HEK293 (cell line): ENCODE data around the gene NRTN.

Experiments
- BCL11B ChIP-seq: fragments of 450-650 bp; formaldehyde crosslinking; IDR thresholded peaks from 2 replicates; pipeline ENCODE4 v1.5.1; 2016; ENCODE audit warnings: low read depth, missing biosample characterization, missing genetic modification characterization
- EGR2 ChIP-seq: fragments of 450-650 bp; formaldehyde crosslinking; IDR thresholded peaks from 2 replicates; pipeline ENCODE4 v1.5.1; 2016; ENCODE audit warnings: low read depth, missing biosample characterization, missing genetic modification characterization
- HIC1 ChIP-seq: fragments of 450-650 bp; formaldehyde crosslinking; IDR thresholded peaks from 2 replicates; pipeline ENCODE4 v1.5.1; 2016; ENCODE audit warnings: missing biosample characterization, missing genetic modification characterization
- HOXD13 ChIP-seq: sonication (generic); formaldehyde crosslinking; IDR thresholded peaks from 2 replicates; pipeline ENCODE4 v1.8.0; 2022; ENCODE audit warnings: missing genetic modification reagents, borderline replicate concordance
- KLF1 ChIP-seq: fragments of 450-650 bp; formaldehyde crosslinking; IDR thresholded peaks from 2 replicates; pipeline ENCODE4 v1.5.1; 2016; ENCODE audit warnings: missing biosample characterization, missing genetic modification characterization
- KLF17 ChIP-seq: fragments of 450-650 bp; formaldehyde crosslinking; IDR thresholded peaks from 2 replicates; pipeline ENCODE4 v1.5.1; 2016; ENCODE audit warnings: missing biosample characterization, missing genetic modification characterization
- PBX3 ChIP-seq: sonication (generic); formaldehyde crosslinking; IDR thresholded peaks from 2 replicates; pipeline ENCODE4 v1.8.1; 2022; ENCODE audit warnings: mild to moderate bottlenecking, moderate library complexity, missing genetic modification reagents
- REST ChIP-seq: fragments of 450-650 bp; formaldehyde crosslinking; IDR thresholded peaks from 2 replicates; pipeline ENCODE4 v1.5.1; 2016; ENCODE audit warnings: missing biosample characterization, missing genetic modification characterization
- SP3 ChIP-seq: fragments of 450-650 bp; formaldehyde crosslinking; IDR thresholded peaks from 2 replicates; pipeline ENCODE4 v1.5.1; 2016; ENCODE audit warnings: missing biosample characterization, missing genetic modification characterization
- YY2 ChIP-seq: fragments of 450-650 bp; formaldehyde crosslinking; IDR thresholded peaks from 2 replicates; pipeline ENCODE4 v1.5.1; 2016; ENCODE audit warnings: missing biosample characterization, missing genetic modification characterization
- ZBTB10 ChIP-seq: fragments of 450-650 bp; formaldehyde crosslinking; IDR thresholded peaks from 2 replicates; pipeline ENCODE4 v1.5.1; 2016; ENCODE audit warnings: missing biosample characterization, missing genetic modification characterization
- ZBTB6 ChIP-seq: fragments of 450-650 bp; formaldehyde crosslinking; IDR thresholded peaks from 2 replicates; pipeline ENCODE4 v1.5.1; 2017; ENCODE audit warnings: missing biosample characterization, missing genetic modification characterization
- ZBTB7A ChIP-seq: fragments of 450-650 bp; formaldehyde crosslinking; IDR thresholded peaks from 2 replicates; pipeline ENCODE4 v1.5.1; 2016; ENCODE audit warnings: low read depth, missing biosample characterization, missing genetic modification characterization
- ZFP3 ChIP-seq: fragments of 450-650 bp; formaldehyde crosslinking; IDR thresholded peaks from 2 replicates; pipeline ENCODE4 v1.5.1; 2016; ENCODE audit warnings: low read depth, missing biosample characterization, missing genetic modification characterization
- ZNF169 ChIP-seq: fragments of 450-650 bp; formaldehyde crosslinking; IDR thresholded peaks from 2 replicates; pipeline ENCODE4 v1.5.1; 2016; ENCODE audit warnings: missing biosample characterization, missing genetic modification characterization
- ZNF266 ChIP-seq: fragments of 450-650 bp; formaldehyde crosslinking; IDR thresholded peaks from 2 replicates; pipeline ENCODE4 v1.5.1; 2016; ENCODE audit warnings: missing biosample characterization, missing genetic modification characterization, low read depth
- ZNF335 ChIP-seq: fragments of 450-650 bp; formaldehyde crosslinking; conservative IDR thresholded peaks from 2 replicates; pipeline ENCODE4 v1.5.1; 2016; ENCODE audit warnings: missing biosample characterization, missing genetic modification characterization
- ZNF600 ChIP-seq: fragments of 450-650 bp; formaldehyde crosslinking; IDR thresholded peaks from 2 replicates; pipeline ENCODE4 v1.5.1; 2016; ENCODE audit warnings: missing biosample characterization, missing genetic modification characterization
- ZNF639 ChIP-seq: fragments of 450-650 bp; formaldehyde crosslinking; IDR thresholded peaks from 2 replicates; pipeline ENCODE4 v1.5.1; 2016; ENCODE audit warnings: missing biosample characterization, missing genetic modification characterization
- ZNF664 ChIP-seq: fragments of 450-650 bp; formaldehyde crosslinking; IDR thresholded peaks from 2 replicates; pipeline ENCODE4 v1.5.1; 2016; ENCODE audit warnings: missing biosample characterization, missing genetic modification characterization
- ZNF843 ChIP-seq: fragments of 450-650 bp; formaldehyde crosslinking; IDR thresholded peaks from 2 replicates; pipeline ENCODE4 v1.5.1; 2016; ENCODE audit warnings: missing biosample characterization, missing genetic modification characterization
- ZSCAN5A ChIP-seq: fragments of 450-650 bp; formaldehyde crosslinking; IDR thresholded peaks from 2 replicates; pipeline ENCODE4 v1.5.1; 2016; ENCODE audit warnings: missing biosample characterization, missing genetic modification characterization

NRTN gene

GRCh38 chr19:5828661-5829566, 24.0 kb downstream of the NRTN start (continued):
- TF ChIP-seq PBX3 (CRISPR knock-in tag) (no peak), ZSCAN5A (tag by site-specific recombination) (no peak), ZFP3 (tag by site-specific recombination) (no peak), ZNF843 (tag by site-specific recombination) (peak; percentile 57; the same call in 1 of the 2 replicates), SP3 (tag by site-specific recombination) (peak; percentile 37), ZNF335 (tag by site-specific recombination) (peak; percentile 75), ZBTB10 (tag by site-specific recombination) (no peak), REST (tag by site-specific recombination) (no peak), HOXD13 (CRISPR knock-in tag) (no peak), ZNF639 (no peak), ZNF664 (no peak), ZNF169 (tag by site-specific recombination) (no peak), ZBTB6 (tag by site-specific recombination) (no peak), ZNF600 (tag by site-specific recombination) (no peak), KLF17 (tag by site-specific recombination) (no peak), KLF1 (tag by site-specific recombination) (no peak), ZBTB7A (tag by site-specific recombination) (peak; percentile 63; the same call in 1 of the 2 replicates), BCL11B (tag by site-specific recombination) (no peak), EGR2 (tag by site-specific recombination) (no peak), ZNF266 (tag by site-specific recombination) (no peak), YY2 (tag by site-specific recombination) (no peak), HIC1 (tag by site-specific recombination) (peak; percentile 80)
